GM18867 (cell line): ENCODE data around the gene SLC34A3.
"Not testable (repeated sequence)": the region's sequence is repeated elsewhere in the genome, so short reads cannot be mapped to it uniquely, and the experiment has no call there.

Experiments used
- ATAC-seq: cut with Tn5 transposase; IDR thresholded peaks from one replicate; pipeline ENCODE4 v1.9.1; 2021; ENCODE audit warnings: mild to moderate bottlenecking, moderate library complexity; ENCODE audit not compliant: unreplicated experiment

The SLC34A3 gene

DNA sequence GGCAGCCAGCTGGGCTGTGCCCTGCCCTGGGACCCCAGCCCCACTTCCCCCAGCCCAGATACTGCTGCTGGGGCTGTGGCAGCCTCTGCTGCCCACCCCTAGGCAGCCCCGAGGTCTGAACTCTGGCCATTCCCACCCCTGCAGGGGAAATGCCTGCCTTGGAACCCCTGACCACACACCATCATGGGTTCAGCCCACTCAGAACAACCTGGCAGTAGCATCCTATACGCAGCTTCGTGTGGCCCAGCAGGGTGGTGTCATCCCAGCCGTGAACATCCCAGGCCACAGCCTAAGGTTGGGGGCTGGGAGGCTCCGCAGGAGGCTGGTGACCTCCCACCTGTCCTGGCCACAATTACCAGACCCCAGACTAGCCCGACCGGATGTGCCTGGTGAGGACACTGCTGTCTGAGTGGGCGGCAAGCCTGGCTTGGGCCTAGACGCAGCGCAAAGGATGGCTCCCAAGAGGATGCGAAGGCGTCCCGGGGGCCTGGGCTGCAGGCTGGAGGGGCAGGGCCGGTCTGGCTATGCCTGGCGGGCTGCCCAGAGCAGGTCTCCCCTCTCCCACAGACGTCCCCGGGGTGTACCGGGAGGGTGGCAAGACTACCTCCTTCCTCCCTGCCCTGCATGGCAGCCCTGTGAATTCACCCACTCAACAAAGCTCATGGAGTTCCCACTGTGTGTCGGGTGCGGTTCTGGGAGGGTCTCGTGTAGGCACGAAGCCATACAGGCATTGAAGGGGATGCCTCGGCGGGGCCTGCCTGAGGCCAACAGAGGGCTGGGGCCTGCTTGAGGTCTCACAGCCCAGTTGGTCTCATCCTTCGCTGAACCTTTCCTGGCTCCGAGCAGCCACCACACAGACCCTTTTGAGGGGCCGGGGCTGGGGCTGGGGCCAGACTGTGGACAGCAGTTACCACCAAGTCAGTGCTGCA lies 1.5 kb upstream of the SLC34A3 start:
- no peak for ATAC-seq

DNA sequence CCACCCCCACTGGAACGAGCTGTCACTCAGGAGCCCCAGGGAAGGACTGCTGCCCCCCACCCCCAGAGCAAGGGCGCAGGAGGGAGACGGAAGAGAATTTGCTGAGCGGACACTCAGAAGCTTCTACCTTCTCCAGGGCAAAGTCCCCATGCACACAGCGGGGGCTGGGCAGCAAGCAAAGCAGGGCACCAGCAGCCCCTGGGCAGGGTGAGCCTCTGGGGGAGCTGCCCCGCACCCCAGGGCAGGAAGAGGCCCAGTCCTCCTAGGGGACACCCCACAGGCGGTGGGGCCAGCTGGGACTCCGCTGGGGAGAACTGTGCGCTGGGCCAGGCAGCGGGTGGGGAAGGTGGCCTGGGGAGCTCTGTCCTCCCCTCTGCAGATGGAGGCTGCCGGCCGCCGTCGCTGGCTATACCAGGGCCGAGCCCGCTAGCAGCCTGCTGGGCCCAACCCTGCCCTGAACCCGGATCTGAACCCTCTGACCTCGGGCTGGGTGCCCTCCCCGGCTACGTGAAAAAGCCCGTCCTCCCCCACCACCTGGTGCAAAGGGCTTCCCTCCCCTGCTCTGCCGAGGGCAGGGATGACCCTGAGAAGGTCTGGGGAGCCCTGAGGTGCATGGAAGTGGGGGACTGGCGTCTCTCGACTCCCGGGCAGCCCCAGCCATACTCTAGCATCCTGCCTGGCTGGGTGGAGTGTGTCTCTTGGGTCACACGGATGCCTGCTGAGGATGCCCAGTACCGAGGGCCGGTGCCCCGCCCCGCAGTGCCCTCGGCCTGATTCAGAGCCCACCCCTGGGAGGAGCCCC lies 597 bp upstream of the SLC34A3 start:
- no peak for ATAC-seq

DNA sequence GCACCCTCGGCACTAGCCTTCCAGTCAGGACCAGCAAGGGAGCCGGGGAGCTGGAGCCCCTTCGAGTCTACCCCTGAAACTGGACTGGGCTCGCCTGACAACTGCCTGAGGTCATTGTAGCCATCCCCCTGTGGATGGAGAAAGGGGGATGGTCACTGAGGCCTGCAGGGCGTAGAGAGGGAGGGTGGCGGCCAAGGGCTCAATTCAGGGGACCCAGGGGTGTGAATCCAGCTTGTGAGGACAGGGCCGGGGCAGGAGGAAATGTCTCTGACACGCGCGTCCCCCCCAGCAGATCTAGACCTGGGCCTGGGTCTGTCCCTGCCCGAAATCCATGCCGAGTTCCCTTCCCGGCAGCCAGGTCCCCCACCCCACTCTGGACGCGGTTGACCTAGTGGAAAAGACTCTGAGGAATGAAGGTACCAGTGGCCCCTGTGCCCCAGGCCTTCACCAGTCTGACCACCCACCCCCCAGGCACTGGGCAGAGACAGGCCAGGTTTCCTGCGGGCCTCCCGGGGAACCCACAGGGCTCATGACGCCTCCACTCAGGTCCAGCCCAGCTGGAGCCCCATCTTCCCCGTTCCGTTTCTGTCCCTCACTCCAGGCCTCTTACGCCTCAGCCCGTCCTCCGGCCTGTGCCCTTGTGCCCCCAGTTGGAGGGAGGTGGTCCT lies 805 bp downstream of the SLC34A3 start:
- ATAC-seq: no peak

DNA sequence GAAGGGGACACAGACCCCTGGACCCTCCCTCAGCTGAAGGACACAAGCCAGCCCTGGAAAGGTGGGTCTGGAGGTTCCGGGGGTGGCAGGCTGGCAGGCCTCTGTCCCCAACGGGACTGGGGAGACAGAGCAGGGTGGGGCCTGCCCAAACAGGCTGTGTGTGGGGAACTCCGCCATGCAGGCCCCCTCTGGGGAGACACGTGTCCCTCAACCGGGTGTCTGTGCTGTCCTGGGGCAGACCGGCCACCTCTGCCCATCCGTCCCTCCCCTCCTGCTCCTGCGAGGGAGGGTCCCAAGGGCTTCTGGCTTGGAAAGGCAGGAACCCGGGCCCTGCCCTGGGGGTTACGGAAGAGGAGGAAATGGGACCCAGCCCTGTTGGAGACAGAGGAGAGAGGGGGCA lies 1.4 kb downstream of the SLC34A3 start:
- ATAC-seq: no peak

DNA sequence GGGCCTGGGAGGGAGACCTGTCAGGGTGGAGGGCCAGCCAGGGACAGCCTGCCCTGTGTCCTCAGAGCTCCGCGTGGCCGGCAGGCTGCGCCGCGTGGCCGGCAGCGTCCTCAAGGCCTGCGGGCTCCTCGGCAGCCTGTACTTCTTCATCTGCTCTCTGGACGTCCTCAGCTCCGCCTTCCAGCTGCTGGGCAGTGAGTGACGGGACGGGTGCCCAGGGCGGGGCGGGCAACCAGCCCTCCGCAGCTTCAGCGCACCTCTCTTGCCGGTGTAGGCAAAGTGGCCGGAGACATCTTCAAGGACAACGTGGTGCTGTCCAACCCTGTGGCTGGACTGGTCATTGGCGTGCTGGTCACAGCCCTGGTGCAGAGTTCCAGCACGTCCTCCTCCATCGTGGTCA lies 1.8 kb downstream of the SLC34A3 start:
- ATAC-seq: no peak

DNA sequence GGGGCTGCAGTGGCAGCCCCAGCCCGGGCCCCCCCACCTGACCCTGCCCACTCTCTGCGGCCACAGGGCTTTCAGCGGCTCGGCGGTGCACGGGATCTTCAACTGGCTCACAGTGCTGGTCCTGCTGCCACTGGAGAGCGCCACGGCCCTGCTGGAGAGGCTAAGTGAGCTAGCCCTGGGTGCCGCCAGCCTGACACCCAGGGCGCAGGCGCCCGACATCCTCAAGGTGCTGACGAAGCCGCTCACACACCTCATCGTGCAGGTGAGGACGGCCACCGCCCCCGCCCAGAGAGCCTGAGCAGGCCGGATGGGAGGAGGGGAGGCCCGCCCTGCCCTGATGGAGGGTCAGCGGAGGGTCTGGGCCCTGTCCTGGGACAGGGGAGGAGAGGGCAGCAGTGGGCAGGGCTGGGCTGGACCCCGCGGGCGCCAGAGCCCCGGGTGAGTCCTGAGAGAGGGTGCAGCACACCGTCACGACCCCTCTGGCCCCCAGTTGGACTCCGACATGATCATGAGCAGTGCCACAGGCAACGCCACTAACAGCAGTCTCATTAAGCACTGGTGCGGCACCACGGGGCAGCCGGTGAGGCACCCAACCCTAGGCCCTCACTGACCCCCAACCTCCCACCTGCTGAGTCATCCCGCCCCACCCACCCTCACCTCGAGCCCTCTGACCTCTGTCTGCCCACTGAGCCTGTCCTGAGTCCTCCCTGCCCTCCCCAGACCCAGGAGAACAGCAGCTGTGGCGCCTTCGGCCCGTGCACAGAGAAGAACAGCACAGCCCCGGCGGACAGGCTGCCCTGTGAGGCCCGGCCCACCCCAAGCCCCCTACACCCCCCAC lies 2.7 kb downstream of the SLC34A3 start:
- no peak for ATAC-seq

DNA sequence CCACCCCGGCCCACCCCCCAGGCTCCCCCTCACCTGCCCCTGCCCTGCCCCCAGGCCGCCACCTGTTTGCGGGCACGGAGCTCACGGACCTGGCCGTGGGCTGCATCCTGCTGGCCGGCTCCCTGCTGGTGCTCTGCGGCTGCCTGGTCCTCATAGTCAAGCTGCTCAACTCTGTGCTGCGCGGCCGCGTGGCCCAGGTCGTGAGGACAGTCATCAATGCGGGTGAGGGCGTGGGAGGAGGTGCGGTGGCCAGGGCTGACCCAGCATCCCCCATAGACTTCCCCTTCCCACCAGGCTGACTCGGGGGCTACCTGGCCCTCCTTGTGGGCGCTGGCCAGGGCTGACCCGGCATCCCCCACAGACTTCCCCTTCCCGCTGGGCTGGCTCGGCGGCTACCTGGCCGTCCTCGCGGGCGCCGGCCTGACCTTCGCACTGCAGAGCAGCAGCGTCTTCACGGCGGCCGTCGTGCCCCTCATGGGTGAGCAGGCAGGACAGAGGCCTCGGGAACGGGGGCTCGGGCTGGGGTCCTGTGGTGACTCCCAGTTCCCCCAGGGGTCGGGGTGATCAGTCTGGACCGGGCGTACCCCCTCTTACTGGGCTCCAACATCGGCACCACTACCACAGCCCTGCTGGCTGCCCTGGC lies 3.5 kb downstream of the SLC34A3 start:
- ATAC-seq: no peak

DNA sequence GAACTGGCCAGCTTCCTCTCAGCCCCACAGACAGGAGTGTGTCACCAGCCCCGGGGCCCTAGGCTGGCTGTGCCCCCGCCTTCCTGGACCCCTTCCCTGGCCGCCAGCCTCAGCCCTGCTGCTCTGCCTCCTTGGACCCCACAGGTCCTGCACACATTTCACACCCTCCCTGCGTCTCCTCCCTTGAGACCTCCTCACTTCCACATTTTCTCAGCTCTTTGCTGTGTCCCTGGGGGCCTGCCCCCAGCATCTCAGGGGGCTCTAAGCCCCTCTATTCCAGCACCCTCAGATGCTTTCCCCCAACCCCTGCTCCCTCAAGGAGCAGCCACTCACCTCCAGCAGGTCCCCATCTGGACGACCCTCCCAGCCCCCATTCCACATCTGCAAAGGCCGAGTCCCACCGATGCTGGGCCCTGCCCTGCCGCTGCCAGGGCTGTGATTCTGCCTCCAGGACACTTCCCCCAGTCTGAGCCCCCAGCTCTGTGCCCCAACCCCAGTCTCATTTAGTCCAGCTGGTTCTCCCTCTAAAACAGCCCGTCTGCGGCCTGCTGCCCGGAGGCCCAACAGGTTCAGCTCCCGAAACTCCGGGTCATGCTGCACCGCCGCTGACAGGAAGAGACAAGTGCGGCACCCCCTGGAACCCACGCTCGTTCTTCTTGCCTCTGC lies 4.2 kb downstream of the SLC34A3 start:
- ATAC-seq: no peak

DNA sequence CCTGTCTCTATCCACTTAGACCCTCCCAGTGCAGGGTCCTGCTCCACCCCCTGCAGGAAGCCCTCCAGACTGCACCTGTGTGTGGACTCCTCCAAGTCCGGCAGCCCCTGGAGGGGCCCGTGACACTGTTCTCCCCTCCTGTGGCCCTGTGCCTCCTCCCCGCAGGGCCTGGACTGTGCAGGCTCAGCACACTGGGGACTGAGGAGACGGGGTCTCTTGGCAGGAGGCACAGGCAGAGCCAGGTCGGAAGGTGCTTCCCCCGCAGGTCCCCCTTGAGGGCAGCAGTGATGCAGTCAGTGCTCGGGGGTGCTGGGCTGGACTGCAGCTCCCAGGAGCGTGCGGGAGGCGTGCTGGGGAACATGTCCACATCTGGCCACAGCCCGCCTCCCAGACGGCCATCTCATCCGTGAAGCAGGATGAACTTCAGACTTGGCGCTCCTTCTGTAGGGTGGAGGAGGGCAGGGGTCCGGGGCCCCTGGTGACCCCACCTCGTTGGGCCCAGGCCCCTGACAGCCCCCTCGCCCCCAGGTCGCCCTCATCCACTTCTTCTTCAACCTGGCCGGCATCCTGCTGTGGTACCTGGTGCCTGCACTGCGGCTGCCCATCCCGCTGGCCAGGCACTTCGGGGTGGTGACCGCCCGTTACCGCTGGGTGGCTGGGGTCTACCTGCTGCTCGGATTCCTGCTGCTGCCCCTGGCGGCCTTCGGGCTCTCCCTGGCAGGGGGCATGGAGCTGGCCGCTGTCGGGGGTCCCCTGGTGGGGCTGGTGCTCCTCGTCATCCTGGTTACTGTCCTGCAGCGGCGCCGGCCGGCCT lies 4.9 kb downstream of the SLC34A3 start:
- no peak for ATAC-seq

DNA sequence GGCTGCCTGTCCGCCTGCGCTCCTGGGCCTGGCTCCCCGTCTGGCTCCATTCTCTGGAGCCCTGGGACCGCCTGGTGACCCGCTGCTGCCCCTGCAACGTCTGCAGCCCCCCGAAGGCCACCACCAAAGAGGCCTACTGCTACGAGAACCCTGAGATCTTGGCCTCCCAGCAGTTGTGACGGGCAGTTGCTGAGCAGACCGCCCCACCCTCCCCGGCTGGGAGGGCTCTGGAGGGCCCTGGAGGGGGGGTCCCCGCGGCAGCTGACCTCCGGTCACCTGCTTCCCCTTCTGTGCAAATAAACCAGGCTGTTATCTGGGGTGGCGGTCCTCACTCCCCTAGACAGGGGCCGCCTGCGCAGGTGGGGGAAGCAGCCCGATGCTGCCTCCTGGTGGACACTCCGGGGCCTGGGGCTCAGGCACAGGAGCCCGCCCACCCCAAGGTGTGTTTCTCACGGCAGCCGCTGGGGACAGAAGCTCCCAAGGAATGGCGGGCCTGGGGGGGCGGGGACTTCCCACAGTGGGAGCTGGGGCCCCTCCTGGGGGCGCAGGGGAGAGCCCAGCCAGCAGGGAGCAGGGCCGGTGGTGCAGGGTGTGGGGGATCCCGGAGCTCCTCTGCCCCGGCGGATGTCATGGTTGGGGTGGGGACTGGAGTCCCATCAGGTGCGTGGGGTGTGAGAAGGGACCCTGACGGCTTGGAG lies 5.7 kb downstream of the SLC34A3 start:
- ATAC-seq: peak; percentile 18

DNA sequence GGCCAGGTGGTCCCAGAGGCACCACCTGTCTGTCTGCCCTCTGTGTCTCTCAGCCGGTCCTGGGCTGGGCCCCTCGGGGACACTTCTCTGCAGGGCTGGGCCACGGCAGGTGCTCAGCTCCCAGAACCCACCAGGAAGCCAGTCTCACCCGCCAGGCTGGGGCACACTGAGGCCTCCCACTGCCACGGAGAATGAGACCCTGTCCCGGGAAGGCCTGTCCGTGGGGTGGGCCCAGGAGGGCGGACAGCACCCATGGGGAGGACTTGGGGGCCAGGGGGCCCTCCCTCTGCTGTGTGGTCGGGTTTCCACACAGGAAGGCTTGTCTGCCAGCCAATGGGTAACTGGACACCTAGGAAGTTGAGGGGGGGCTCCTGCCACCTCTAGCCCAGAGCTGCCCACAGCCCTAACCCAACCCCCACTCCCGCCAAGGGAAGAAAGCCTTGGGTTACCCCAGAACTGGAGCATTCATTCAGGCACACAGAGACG lies 6.3 kb downstream of the SLC34A3 start:
- ATAC-seq: no peak

DNA sequence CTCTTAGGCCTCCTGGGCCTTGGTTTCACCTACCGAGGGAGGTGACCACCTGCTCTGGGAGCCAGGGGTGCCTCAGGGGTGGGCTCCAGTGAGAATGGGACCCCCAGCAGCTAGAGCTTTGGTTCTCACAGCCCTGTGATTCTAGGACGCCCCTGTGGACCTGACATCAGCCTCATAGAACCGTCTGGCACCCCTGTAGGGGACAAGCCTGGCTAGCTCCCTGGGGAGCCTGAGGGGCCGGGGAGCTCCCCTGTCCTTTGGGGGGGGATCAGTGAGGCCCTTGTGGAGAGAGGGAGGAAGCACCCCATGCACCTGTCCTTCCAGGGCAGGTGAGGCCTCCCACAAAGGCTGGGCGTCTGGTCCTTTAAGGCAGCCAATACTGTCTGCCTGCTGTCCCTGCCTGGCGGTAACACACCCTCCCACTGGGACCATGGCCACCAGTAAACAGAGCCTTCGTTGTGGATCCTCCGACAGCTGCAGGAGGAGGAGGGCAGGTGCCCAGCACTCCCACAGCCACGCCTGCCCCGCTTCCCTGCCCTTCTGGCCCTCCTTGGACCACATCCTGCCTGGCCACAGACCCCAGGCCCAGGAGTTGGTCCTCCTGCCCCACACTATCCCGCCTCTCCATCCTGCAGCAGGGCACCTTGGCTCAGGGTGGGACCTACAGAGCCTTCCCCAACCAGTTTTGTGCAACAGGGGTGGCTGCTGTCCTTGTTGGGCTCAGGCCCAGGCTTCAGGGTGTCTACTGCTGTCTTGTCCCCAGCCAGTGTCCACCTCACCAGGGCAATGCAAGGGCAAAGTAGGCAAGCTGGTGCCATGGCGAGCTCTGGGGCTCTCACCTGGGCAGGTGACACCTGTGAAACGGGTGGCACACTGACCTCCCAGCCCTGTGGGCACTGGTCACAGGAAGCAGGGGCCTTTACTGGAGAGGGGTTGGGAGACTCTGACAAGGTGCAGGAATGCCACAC lies 7.3 kb downstream of the SLC34A3 start:
- ATAC-seq: no peak

DNA sequence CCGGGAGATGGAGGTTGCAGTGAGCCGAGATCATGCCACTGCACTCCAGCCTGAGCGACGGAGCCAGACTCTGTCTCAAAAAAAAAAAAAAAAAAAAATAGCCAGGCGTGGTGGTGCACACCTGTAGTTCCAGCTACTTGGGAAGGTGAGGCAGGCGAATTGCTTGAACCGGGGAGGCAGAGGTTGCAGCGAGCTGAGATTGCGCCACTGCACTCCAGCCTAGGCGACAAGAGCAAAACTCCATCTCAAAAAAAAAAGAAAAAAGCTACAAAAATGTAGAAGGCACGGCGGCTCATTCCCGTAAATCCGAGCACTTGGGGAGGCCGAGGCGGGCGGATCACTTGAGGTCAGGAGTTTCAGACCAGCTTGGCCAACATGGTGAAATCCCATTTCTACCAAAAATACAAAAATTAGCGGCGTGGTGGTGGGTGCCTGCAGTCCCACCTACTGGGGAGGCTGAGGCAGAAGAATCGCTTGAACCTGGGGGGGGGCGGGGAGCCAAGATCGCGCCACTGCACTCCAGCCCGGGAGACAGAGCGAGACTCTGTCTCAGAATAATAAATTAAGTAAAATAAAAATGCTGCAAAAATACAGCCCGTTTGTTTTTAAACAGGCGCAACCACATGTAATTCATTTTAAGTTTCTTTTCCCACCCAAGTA lies 9.0 kb downstream of the SLC34A3 start:
- not testable (repeated sequence) for ATAC-seq

DNA sequence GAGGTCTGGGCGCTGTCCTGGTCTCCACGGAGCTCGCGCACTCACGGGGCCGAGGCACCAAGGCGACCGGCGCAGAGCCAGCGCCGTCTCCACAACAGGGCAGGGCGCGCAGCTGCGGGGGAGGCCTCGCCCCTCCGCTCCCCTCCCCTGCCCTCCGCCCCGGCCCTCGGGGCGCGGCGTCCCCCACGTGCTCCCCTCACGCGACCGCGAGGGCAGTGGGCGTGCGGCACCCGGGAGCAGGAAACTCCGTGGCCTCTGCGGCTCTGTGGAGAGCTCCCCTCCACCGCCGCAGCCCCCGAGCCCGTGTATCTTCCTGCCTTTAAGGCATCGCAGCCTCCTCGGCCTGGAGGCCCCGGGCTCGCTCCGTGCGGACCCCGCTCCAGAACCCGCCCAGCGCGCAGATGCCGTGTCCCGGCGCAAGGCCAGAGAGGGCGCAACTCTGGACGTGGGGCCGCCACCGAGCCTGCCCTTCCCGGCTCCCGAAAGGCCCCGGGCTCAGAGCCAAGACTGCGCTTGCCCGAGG lies 9.7 kb downstream of the SLC34A3 start:
- peak; percentile 27 for ATAC-seq

DNA sequence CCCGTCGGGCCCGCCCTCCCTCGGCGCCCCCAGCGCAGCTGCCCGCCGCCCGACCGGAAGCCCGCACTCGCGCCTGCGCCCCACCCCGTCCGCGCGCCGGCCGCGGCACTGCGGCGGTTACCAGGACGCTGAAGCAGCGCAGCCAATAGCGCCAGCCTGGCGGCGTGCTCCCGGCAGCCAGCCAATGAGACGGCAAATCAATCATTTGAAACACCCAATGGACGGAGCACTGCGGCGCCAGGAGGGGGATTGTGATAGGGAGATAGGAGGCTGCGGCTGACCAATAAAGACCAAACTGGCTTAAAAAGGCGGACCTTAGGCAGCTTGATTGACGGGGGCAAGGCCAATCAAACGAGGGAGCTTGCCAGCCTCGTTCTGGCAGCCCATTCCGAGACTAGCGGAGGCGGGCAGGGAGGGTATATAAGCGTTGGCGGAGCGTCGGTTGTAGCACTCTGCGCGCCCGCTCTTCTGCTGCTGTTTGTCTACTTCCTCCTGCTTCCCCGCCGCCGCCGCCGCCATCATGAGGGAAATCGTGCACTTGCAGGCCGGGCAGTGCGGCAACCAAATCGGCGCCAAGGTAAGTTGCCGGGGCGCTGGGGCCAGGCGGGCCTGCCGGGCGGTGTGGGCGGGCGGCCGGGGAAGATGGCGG lies 10.3 kb downstream of the SLC34A3 start, which contains the start of gene TUBB4B:
TSS of gene TUBB4B (plus strand) at position 447 of the 649 bp plus-strand sequence. CDS start at position 521, 74 bp downstream.
- ATAC-seq: peak; percentile 70
